ENCODE data around the gene HLA-DQB2. TPM values are rescaled to one million over a fixed set of nuclear protein-coding genes. Genes with fewer than 3 reads are reported as not detected.

HLA-DQB2 gene
- total and polyA plus RNA-seq, 10 of the 15 experiments (the other 5 are each of a cell fraction or from before 2014, with no cell fraction given): 0.28 to 27.1 (median 8.0) TPM

DNA sequence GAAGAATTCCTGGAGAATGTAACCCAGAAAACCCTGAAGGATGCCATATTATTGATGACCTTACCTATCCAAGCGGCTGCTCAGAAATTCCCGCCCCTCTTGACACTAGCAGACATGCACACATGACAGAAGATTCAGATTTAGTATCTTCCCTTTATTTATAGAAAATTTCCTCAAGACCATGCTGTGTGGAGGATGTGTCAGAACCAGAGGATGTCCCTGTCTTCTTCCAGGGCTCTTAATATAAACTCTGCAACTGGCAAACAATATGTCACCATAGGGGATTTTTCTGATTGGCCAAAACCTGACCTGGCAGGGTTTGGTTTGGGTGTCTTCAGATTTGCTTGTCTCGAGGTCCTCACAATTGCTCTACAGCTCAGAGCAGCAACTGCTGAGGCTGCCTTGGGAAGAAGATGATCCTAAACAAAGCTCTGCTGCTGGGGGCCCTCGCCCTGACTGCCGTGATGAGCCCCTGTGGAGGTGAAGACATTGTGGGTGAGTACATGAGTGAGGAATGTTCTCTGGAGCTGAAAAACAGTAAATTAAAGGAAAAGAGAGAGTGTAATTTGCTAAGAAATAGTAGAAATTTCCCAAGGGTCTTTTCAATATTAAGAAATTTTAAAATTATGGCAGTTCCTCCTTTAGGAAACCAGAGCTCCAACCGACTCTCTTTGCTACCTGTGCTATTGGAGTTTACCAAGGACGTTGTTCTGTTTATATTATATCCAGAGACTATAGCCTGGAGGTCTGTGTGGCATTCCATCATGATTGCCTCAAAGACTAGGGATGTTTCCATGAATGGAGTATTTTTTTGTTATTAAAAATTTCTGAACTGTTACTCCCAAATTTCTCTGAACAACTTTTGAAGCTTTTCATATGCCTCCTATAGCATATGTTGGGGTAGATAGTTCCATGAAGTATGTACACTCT is 22.0 kb downstream of the HLA-DQB2 start, which contains the start of gene HLA-DQA2:
HLA-DQA2 (plus strand) TSS at position 361 of the 930 bp plus-strand sequence; CDS start at position 414, 53 bp downstream.
- Histone ChIP-seq H3K4me1 (ENCODE audit: control insufficient read depth, insufficient read depth, low read length) (no peaks in the 10 kb centered on the region; the same call in 1 of the 2 replicates), H3K9me3 (replicated peaks; ENCODE audit: control insufficient read depth, insufficient read depth, low read length) (no peaks in the 10 kb centered on the region), H3K27me3 (replicated peaks in 1 of 2; ENCODE audit: control insufficient read depth in 2 of 2, insufficient read depth in 2 of 2, low read length in 1 of 2) (peaks cover 0 to 4% of the 10 kb centered on the region in 2 experiments; a peak in 2 of 4 replicates), H4K20me1 (ENCODE audit: control insufficient read depth, insufficient read depth) (no peaks in the 10 kb centered on the region), H2AFZ (ENCODE audit: control insufficient read depth, low read depth, low read length) (no peak within 1 kb of the TSS), H3K36me3 (ENCODE audit: control insufficient read depth in 2 of 2, insufficient read depth in 2 of 2, low read length in 1 of 2) (no peaks in the 10 kb centered on the region), H3K4me3 (no peak within 1 kb of the TSS), H3K27ac (ENCODE audit: control insufficient read depth, insufficient read depth) (no peak within 1 kb of the TSS), H3K79me2 (ENCODE audit: control insufficient read depth, insufficient read depth, low read length) (no peaks in the 10 kb centered on the region), H3K4me2 (ENCODE audit: control insufficient read depth, insufficient read depth) (no peak within 1 kb of the TSS), H3K9ac (ENCODE audit: control insufficient read depth, insufficient read depth, low read length) (no peak within 1 kb of the TSS)
- 49% methylated on average over 7 of the region's 7 CpGs for WGBS (ENCODE audit: insufficient coverage, insufficient replicate concordance, low lambda C conversion rate, missing lambda C conversion rate)
- intact Hi-C loops (cut with micrococcal nuclease; ENCODE audit: unreplicated experiment): no loop called here
- FAIRE-seq: no peak
- no TSS peak for BruUV-seq (replicated peaks)
- ChIA-PET POLR2A (no interaction called here), RAD21 (ENCODE audit: unreplicated experiment) (no interaction called here), SMC1A (ENCODE audit: uncharacterized antibody, unreplicated experiment) (interaction anchor here (0.8 kb wide), 1 partner anchor 9 kb away, joined by 3 read pairs; no protein-coding TSS in a partner anchor), CTCF (interaction anchor here (1.0 kb wide), 1 partner anchor 327 kb away, joined by 3 read pairs; no protein-coding TSS in a partner anchor)
- no peak for DNase-seq (ENCODE audit: low read depth, low spot score)
- in situ Hi-C loops (cut with MboI): loop anchor here (5.0 kb wide), 1 partner anchor 104 kb away; the partner anchor contains the start of gene HLA-DQA1
- peak; percentile 72 for ATAC-seq
- TF ChIP-seq, protein P1, sequence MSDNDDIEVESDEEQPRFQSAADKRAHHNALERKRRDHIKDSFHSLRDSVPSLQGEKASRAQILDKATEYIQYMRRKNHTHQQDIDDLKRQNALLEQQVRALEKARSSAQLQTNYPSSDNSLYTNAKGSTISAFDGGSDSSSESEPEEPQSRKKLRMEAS (IDR thresholded peaks at IDR 0.05; ENCODE audit: low read depth, low read length): no peak
- TF ChIP-seq MEF2A (IDR thresholded peaks at IDR 0.05; ENCODE audit: insufficient read depth, low read depth, low read length) (no peak), CREB1 (IDR thresholded peaks at IDR 0.05; ENCODE audit: low read depth) (no peak), CBFB (IDR thresholded peaks at IDR 0.05; ENCODE audit: low read depth) (no peak), NR2C1 (IDR thresholded peaks at IDR 0.05) (no peak), PAX5 (IDR thresholded peaks at IDR 0.05; ENCODE audit: borderline replicate concordance, low read depth, low read length) (no peak), ZNF207 (IDR thresholded peaks at IDR 0.05; ENCODE audit: borderline replicate concordance) (no peak), IKZF1 (conservative IDR thresholded peaks at IDR 0.05) (no peak), RUNX3 (IDR thresholded peaks at IDR 0.05; ENCODE audit: low read length) (no peak)
- TF ChIP-seq, protein P2, sequence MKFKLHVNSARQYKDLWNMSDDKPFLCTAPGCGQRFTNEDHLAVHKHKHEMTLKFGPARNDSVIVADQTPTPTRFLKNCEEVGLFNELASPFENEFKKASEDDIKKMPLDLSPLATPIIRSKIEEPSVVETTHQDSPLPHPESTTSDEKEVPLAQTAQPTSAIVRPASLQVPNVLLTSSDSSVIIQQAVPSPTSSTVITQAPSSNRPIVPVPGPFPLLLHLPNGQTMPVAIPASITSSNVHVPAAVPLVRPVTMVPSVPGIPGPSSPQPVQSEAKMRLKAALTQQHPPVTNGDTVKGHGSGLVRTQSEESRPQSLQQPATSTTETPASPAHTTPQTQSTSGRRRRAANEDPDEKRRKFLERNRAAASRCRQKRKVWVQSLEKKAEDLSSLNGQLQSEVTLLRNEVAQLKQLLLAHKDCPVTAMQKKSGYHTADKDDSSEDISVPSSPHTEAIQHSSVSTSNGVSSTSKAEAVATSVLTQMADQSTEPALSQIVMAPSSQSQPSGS (IDR thresholded peaks at IDR 0.05; ENCODE audit: low read length): no peak
- TF ChIP-seq, protein P3, sequence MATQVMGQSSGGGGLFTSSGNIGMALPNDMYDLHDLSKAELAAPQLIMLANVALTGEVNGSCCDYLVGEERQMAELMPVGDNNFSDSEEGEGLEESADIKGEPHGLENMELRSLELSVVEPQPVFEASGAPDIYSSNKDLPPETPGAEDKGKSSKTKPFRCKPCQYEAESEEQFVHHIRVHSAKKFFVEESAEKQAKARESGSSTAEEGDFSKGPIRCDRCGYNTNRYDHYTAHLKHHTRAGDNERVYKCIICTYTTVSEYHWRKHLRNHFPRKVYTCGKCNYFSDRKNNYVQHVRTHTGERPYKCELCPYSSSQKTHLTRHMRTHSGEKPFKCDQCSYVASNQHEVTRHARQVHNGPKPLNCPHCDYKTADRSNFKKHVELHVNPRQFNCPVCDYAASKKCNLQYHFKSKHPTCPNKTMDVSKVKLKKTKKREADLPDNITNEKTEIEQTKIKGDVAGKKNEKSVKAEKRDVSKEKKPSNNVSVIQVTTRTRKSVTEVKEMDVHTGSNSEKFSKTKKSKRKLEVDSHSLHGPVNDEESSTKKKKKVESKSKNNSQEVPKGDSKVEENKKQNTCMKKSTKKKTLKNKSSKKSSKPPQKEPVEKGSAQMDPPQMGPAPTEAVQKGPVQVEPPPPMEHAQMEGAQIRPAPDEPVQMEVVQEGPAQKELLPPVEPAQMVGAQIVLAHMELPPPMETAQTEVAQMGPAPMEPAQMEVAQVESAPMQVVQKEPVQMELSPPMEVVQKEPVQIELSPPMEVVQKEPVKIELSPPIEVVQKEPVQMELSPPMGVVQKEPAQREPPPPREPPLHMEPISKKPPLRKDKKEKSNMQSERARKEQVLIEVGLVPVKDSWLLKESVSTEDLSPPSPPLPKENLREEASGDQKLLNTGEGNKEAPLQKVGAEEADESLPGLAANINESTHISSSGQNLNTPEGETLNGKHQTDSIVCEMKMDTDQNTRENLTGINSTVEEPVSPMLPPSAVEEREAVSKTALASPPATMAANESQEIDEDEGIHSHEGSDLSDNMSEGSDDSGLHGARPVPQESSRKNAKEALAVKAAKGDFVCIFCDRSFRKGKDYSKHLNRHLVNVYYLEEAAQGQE (IDR thresholded peaks at IDR 0.05; ENCODE audit: low read depth, low read length): no peak
- TF ChIP-seq, protein P4, sequence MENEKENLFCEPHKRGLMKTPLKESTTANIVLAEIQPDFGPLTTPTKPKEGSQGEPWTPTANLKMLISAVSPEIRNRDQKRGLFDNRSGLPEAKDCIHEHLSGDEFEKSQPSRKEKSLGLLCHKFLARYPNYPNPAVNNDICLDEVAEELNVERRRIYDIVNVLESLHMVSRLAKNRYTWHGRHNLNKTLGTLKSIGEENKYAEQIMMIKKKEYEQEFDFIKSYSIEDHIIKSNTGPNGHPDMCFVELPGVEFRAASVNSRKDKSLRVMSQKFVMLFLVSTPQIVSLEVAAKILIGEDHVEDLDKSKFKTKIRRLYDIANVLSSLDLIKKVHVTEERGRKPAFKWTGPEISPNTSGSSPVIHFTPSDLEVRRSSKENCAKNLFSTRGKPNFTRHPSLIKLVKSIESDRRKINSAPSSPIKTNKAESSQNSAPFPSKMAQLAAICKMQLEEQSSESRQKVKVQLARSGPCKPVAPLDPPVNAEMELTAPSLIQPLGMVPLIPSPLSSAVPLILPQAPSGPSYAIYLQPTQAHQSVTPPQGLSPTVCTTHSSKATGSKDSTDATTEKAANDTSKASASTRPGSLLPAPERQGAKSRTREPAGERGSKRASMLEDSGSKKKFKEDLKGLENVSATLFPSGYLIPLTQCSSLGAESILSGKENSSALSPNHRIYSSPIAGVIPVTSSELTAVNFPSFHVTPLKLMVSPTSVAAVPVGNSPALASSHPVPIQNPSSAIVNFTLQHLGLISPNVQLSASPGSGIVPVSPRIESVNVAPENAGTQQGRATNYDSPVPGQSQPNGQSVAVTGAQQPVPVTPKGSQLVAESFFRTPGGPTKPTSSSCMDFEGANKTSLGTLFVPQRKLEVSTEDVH (IDR thresholded peaks at IDR 0.05; ENCODE audit: low read depth, partially characterized antibody): no peak
- TF ChIP-seq, protein P5, sequence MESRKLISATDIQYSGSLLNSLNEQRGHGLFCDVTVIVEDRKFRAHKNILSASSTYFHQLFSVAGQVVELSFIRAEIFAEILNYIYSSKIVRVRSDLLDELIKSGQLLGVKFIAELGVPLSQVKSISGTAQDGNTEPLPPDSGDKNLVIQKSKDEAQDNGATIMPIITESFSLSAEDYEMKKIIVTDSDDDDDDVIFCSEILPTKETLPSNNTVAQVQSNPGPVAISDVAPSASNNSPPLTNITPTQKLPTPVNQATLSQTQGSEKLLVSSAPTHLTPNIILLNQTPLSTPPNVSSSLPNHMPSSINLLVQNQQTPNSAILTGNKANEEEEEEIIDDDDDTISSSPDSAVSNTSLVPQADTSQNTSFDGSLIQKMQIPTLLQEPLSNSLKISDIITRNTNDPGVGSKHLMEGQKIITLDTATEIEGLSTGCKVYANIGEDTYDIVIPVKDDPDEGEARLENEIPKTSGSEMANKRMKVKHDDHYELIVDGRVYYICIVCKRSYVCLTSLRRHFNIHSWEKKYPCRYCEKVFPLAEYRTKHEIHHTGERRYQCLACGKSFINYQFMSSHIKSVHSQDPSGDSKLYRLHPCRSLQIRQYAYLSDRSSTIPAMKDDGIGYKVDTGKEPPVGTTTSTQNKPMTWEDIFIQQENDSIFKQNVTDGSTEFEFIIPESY (IDR thresholded peaks at IDR 0.05): no peak

Data from GM12878 (cell line).